ENCODE results near the gene WDPCP. TPM values are rescaled to one million over a fixed set of nuclear protein-coding genes. Genes with fewer than 3 reads are reported as not detected.
"Not testable (repeated sequence)": the region's sequence is repeated elsewhere in the genome, so short reads cannot be mapped to it uniquely, and the experiment has no call there.

Gene WDPCP
- total RNA-seq, 1 donor from 2014 or later, result 30.7 TPM

GRCh38 chr2:63486861-63487290, 101.4 kb downstream of the WDPCP start:
- TF ChIP-seq CTCF (IDR thresholded peaks at IDR 0.05; ENCODE audit: unreplicated experiment), result no peak
- Mint-ChIP-seq H3K4me1 (no peaks in the 10 kb centered on the region), H3K36me3 (peaks cover 3% of the 10 kb centered on the region), H3K9me3 (no peaks in the 10 kb centered on the region), H3K27ac (no peak overlapping the region), H3K27me3 (ENCODE audit: low read depth) (no peaks in the 10 kb centered on the region), H3K4me3 (no peak overlapping the region)
- no peak for DNase-seq (ENCODE audit: low spot score in 2 of 2, unreplicated experiment in 2 of 2)

- H3K4me3 Mint-ChIP-seq, result no peak overlapping the region
- peaks cover 14% of the 10 kb centered on the region for H3K9me3 Mint-ChIP-seq
- H3K4me1 Mint-ChIP-seq, result no peaks in the 10 kb centered on the region
- H3K27me3 Mint-ChIP-seq (ENCODE audit: low read depth), result no peaks in the 10 kb centered on the region
- H3K27ac Mint-ChIP-seq, result peak overlapping the region; percentile 9
- no peak for DNase-seq (ENCODE audit: low spot score in 2 of 2, unreplicated experiment in 2 of 2)
- H3K36me3 Mint-ChIP-seq, result peaks cover 18% of the 10 kb centered on the region
- no peak for TF ChIP-seq CTCF (IDR thresholded peaks at IDR 0.05; ENCODE audit: unreplicated experiment)
These were observed 103.4 kb downstream of the WDPCP start for GRCh38 chr2:63484901-63485300.

DNA sequence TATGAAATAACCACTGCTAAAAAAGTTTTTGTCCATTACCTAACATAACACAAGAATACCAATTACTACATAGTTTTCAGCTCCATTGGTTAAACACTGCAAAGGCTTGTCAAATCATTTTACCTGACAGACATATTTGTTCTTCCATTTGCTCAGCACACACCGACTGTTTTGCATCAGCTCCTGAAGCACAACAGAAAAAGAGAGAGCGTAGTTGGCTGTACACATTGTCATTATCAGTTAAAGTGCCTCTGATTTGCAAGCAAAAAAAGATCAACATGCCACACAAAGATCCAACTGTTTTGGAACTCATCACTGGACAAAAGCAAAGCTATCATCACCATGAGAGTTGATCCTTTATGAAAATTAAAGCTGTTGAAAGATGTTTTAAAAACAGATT, 103.8 kb downstream of the WDPCP start:
- Mint-ChIP-seq H3K4me1 (no peaks in the 10 kb centered on the region), H3K27ac (no peak overlapping the region), H3K36me3 (peaks cover 20% of the 10 kb centered on the region), H3K27me3 (ENCODE audit: low read depth) (no peaks in the 10 kb centered on the region), H3K9me3 (peaks cover 17% of the 10 kb centered on the region), H3K4me3 (no peak overlapping the region)
- no peak for TF ChIP-seq CTCF (IDR thresholded peaks at IDR 0.05; ENCODE audit: unreplicated experiment)
- DNase-seq (ENCODE audit: low spot score in 2 of 2, unreplicated experiment in 2 of 2), result no peak

GRCh38 chr2:63477686-63478085, 110.6 kb downstream of the WDPCP start:
- Mint-ChIP-seq H3K36me3 (peaks cover 31% of the 10 kb centered on the region), H3K27me3 (ENCODE audit: low read depth) (no peaks in the 10 kb centered on the region), H3K4me3 (no peak overlapping the region), H3K9me3 (peaks cover 23% of the 10 kb centered on the region), H3K4me1 (no peaks in the 10 kb centered on the region), H3K27ac (no peak overlapping the region)
- no peak for DNase-seq (ENCODE audit: low spot score in 2 of 2, unreplicated experiment in 2 of 2)
- TF ChIP-seq CTCF (IDR thresholded peaks at IDR 0.05; ENCODE audit: unreplicated experiment), result no peak

- not testable (repeated sequence) for H3K4me1 Mint-ChIP-seq; DNase-seq (ENCODE audit: low spot score in 2 of 2, unreplicated experiment in 2 of 2); H3K27ac Mint-ChIP-seq; H3K27me3 Mint-ChIP-seq (ENCODE audit: low read depth); H3K4me3 Mint-ChIP-seq
- Mint-ChIP-seq H3K9me3 (peaks cover 16% of the 10 kb centered on the region), H3K36me3 (peaks cover 30% of the 10 kb centered on the region)
These were observed 119.0 kb downstream of the WDPCP start for GRCh38 chr2:63469313-63469712.

DNA sequence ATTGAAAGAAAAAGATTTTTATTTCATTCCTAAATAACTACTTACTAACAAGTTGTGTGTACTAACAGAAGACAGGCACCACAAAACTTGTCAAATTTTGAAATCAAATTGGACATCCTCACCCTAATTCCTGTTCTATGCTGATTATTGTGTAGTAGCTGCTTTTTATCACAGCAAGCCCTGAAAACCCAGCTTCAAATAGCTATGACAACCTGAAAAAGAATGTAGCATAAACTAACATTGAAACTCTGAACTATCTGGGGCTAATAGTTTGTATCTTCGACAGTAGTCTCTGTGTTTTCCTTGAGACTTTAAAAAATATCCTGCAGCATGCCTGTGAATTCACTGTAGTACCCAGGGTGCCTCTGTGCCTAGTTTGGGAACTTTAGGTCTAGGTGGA, 122.6 kb downstream of the WDPCP start:
- Mint-ChIP-seq H3K9me3 (peaks cover 46% of the 10 kb centered on the region), H3K36me3 (peaks cover 55% of the 10 kb centered on the region), H3K4me1 (peaks cover 9% of the 10 kb centered on the region), H3K27me3 (ENCODE audit: low read depth) (no peaks in the 10 kb centered on the region), H3K4me3 (no peak overlapping the region), H3K27ac (peak overlapping the region; percentile 51)
- DNase-seq (ENCODE audit: low spot score in 2 of 2, unreplicated experiment in 2 of 2), result no peak
- TF ChIP-seq CTCF (IDR thresholded peaks at IDR 0.05; ENCODE audit: unreplicated experiment), result no peak

All from mesothelial cell of epicardium (in vitro differentiated cells).